Naive thymus-derived CD4-positive, alpha-beta T cell (primary cell): Measurements from ENCODE around the gene RPS25. TPM values are rescaled to one million over a fixed set of nuclear protein-coding genes. Genes with fewer than 3 reads are reported as not detected.
"Not testable (repeated sequence)": the region's sequence is repeated elsewhere in the genome, so short reads cannot be mapped to it uniquely, and the experiment has no call there.

Source experiments
- ATAC-seq: fragments of 150-1000 bp; cut with Tn5 transposase; 2 replicates; pipeline ENCODE4 v1.10.0; 2021; ENCODE audit warnings: mild to moderate bottlenecking, moderate library complexity
- CTCF ChIA-PET: fragments of 350-600 bp; sonication (Branson Sonifier 250); formaldehyde crosslinking; loops from one replicate; lab custom pipeline; 2021; ENCODE audit warnings: antibody characterized with exemption; lab: Charles Lee
- POLR2A ChIA-PET: fragments of 350-600 bp; sonication (Branson Sonifier 250); formaldehyde crosslinking; loops from one replicate; lab custom pipeline; 2021; ENCODE audit warnings: antibody characterized with exemption, inconsistent platforms; lab: Charles Lee
- DNase-seq, 9 donors: peaks; one replicate each; pipeline versions ENCODE4 v3.0.0 to v3.0.0-alpha.2; 2020 to 2022; ENCODE audit warnings: mixed read lengths in 1 of 9
- H3K27ac ChIP-seq: one replicate; pipeline ENCODE4 v1.7.0; 2013; ENCODE audit warnings: mild to moderate bottlenecking, low read depth, low read length, moderate library complexity
- H3K27me3 ChIP-seq, 2 donors: one replicate each; pipeline ENCODE4 v1.7.0; 2013; ENCODE audit warnings: low read length in 2 of 2, mild to moderate bottlenecking in 2 of 2, moderate library complexity in 2 of 2; ENCODE audit not compliant: control insufficient read depth in 2 of 2, insufficient read depth in 2 of 2
- H3K36me3 ChIP-seq, 3 experiments: 1 replicate in 2 of 3; 2 replicates in 1 of 3; pipeline ENCODE4 v1.7.0; 2013; ENCODE audit warnings: low read length in 3 of 3, mild to moderate bottlenecking in 3 of 3, moderate library complexity in 1 of 3; ENCODE audit not compliant: insufficient read depth in 3 of 3, control insufficient read depth in 2 of 3
- H3K4me1 ChIP-seq, 2 donors: one replicate each; pipeline ENCODE4 v1.7.0; 2013; ENCODE audit warnings: low read length in 2 of 2, mild to moderate bottlenecking in 2 of 2, moderate library complexity in 1 of 2; ENCODE audit not compliant: control insufficient read depth in 2 of 2, insufficient read depth in 2 of 2
- H3K4me3 ChIP-seq: 2 replicates; pipeline ENCODE4 v1.7.0; 2013; ENCODE audit warnings: mild to moderate bottlenecking, low read length
- H3K9me3 ChIP-seq, 3 experiments: 1 replicate in 2 of 3; 2 replicates in 1 of 3; pipeline ENCODE4 v1.7.0; 2013; ENCODE audit warnings: low read length in 3 of 3; ENCODE audit not compliant: control insufficient read depth in 2 of 3
- H3K27ac Mint-ChIP-seq, 9 donors: one replicate each; pipeline ENCODE4 v1.8.0; 2020 to 2022; ENCODE audit warnings: mixed read lengths in 9 of 9, mild to moderate bottlenecking in 8 of 9, moderate library complexity in 5 of 9, inconsistent platforms in 2 of 9
- H3K27me3 Mint-ChIP-seq, 5 donors: one replicate each; pipeline ENCODE4 v1.8.0; 2021 to 2022; ENCODE audit warnings: mixed read lengths in 5 of 5, mild to moderate bottlenecking in 1 of 5
- H3K36me3 Mint-ChIP-seq, 5 donors: one replicate each; pipeline ENCODE4 v1.8.0; 2020 to 2022; ENCODE audit warnings: mixed read lengths in 5 of 5, mild to moderate bottlenecking in 3 of 5, inconsistent platforms in 1 of 5
- H3K4me1 Mint-ChIP-seq, 7 donors: one replicate each; pipeline ENCODE4 v1.8.0; 2020 to 2022; ENCODE audit warnings: mixed read lengths in 7 of 7, mild to moderate bottlenecking in 3 of 7, inconsistent platforms in 1 of 7
- H3K4me3 Mint-ChIP-seq, 10 donors: one replicate each; pipeline ENCODE4 v1.8.0; 2020 to 2022; ENCODE audit warnings: mild to moderate bottlenecking in 10 of 10, mixed read lengths in 10 of 10, moderate library complexity in 6 of 10, inconsistent platforms in 2 of 10
- H3K9me3 Mint-ChIP-seq, 11 donors: one replicate each; pipeline ENCODE4 v1.8.0; 2020 to 2022; ENCODE audit warnings: mixed read lengths in 11 of 11, mild to moderate bottlenecking in 4 of 11, inconsistent platforms in 1 of 11, moderate library complexity in 1 of 11
- intact Hi-C, 2 donors: fragments of 100-400 bp; cut with micrococcal nuclease; formaldehyde crosslinking; loops; one replicate each; pipeline ENCODE4 v1.15.1; 2023
- polyA plus RNA-seq, 2 donors: library from polyadenylated mRNA; unstranded; fragments of 300-500 nt; fragmentation: Illumina TruSeq; gene quantifications; one replicate each; pipeline ENCODE4 v1.2.3, GENCODE V29; 2021
- total RNA-seq, 6 experiments: library from RNA in 5 of 6; stranded (reverse) in 5 of 6; gene quantifications; 1 replicate in 5 of 6; 2 replicates in 1 of 6; pipeline ENCODE4 v1.2.3 and lab custom pipeline; 2021 to 2026

RPS25 gene
- total and polyA plus RNA-seq, 7 experiments from 2014 or later: 1,535 to 6,094 (median 2,866) TPM

DNA sequence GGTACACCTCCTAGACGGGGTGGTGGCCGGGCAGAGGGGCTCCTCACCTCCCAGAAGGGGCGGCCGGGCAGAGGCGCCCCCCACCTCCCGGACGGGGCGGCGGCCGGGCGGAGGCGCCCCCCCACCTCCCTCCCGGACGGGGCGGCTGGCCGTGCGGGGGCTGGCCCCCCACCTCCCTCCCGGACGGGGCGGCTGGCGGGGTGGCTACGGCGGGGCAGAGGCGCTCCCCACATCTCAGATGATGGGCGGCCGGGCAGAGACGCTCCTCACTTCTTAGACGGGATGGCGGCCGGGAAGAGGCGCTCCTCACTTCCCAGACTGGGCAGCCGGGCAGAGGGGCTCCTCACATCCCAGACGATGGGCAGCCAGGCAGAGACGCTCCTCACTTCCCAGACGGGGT lies 41.0 kb upstream of the RPS25 start:
- H3K9me3 Mint-ChIP-seq, ATAC-seq, H3K27me3 ChIP-seq, DNase-seq, CTCF ChIA-PET, H3K9me3 ChIP-seq, intact Hi-C loops, H3K27me3 Mint-ChIP-seq, H3K4me3 ChIP-seq, H3K27ac Mint-ChIP-seq, H3K27ac ChIP-seq: not testable (repeated sequence)
- POLR2A ChIA-PET: interaction anchor here (0.7 to 6.6 kb wide), 2 partner anchors 8 to 146 kb away, joined by 4 to 63 read pairs; partner anchors contain the start of gene VPS11
- Mint-ChIP-seq H3K4me1 (peaks cover 24 to 34% (median 30%) of the 10 kb centered on the region in 7 donors), H3K36me3 (peaks cover 0 to 14% (median 0%) of the 10 kb centered on the region in 5 donors), H3K4me3 (peak overlapping the region in 1 of 10 donors; percentile 8)
- peaks cover 18 to 20% of the 10 kb centered on the region in 2 donors for H3K4me1 ChIP-seq
- peaks cover 0 to 11% (median 4%) of the 10 kb centered on the region in 3 experiments for H3K36me3 ChIP-seq

DNA sequence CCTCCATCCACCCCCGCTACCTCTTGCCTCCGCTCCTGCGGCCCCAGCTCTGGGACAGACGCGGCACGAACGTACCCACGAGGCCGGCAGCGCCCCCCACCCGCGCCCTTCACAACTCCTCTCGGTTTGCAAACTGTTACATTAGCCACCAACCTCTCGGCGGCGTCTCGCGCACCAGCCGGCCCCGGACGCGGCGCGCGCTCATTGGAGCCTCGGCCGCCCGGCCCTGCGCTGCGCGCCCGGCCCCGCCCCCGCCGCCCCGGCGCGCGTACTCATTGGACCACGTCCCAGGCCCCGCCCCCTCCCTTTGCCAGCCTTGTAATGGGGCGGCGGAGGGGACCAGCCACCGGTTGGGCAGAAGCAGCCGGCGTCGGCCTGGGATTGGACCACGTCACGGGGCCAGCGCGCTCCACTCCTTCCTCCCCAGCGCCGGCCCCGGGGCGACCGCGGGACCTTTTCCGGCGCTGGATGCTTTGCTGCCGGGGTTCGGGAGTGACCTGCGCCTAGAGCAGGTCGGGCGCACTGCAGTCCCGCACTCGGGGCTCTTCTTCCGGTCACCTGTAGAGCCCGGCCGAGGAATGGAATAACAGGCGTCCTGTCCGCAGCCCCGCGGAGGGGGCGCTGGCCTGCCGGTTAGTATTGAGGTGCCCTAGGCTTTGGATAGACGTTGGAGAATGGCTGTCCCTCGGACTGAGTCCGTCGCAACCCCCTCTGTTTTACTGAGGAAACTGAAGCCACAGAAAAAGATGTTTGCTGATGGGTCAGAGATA lies 39.0 kb upstream of the RPS25 start, which contains the start of gene HYOU1:
Gene HYOU1, minus strand, starts transcription at position 206 of the 770 bp plus-strand sequence. CDS start 1,045 bp downstream, outside the sequence.
- ChIA-PET POLR2A (interaction anchor here (0.6 to 6.6 kb wide), 21 partner anchors 9 to 269 kb away, joined by 3 to 63 read pairs (median 4); partner anchors contain the start of genes C2CD2L, DPAGT1, HINFP and HMBS), CTCF (interaction anchor here (0.6 to 2.0 kb wide), 3 partner anchors 10 to 390 kb away, joined by 3 to 8 read pairs (median 5); partner anchors contain the start of genes SLC37A4 and VPS11)
- H3K27ac Mint-ChIP-seq: peak within 1 kb of the TSS; percentile 86 to 99 (median 95)
- DNase-seq (peak; percentile 97 to 98 (median 98)), ATAC-seq (peak; percentile 98)
- H3K27me3 Mint-ChIP-seq: no peaks in the 10 kb centered on the region
- H3K27me3 ChIP-seq: no peaks in the 10 kb centered on the region
- peaks cover 22 to 44% (median 35%) of the 10 kb centered on the region in 7 donors for H3K4me1 Mint-ChIP-seq
- no peaks in the 10 kb centered on the region for H3K9me3 ChIP-seq
- peak within 1 kb of the TSS; percentile 90 to 99 (median 95) for H3K4me3 Mint-ChIP-seq
- H3K27ac ChIP-seq: peak within 1 kb of the TSS; percentile 96
- peaks cover 4 to 30% (median 23%) of the 10 kb centered on the region in 3 experiments for H3K36me3 ChIP-seq
- peaks cover 0 to 28% (median 17%) of the 10 kb centered on the region in 5 donors for H3K36me3 Mint-ChIP-seq
- peaks cover 18 to 20% of the 10 kb centered on the region in 2 donors for H3K4me1 ChIP-seq
- no peaks in the 10 kb centered on the region for H3K9me3 Mint-ChIP-seq
- peak within 1 kb of the TSS; percentile 73 for H3K4me3 ChIP-seq
- intact Hi-C loops: loop anchor here (1.0 to 2.0 kb wide), 14 partner anchors 10 to 324 kb away; partner anchors contain the start of genes CENATAC (in 2 of the 2), HINFP (in 2 of the 2), RPS25 (in 2 of the 2) and SLC37A4 (in 2 of the 2)

DNA sequence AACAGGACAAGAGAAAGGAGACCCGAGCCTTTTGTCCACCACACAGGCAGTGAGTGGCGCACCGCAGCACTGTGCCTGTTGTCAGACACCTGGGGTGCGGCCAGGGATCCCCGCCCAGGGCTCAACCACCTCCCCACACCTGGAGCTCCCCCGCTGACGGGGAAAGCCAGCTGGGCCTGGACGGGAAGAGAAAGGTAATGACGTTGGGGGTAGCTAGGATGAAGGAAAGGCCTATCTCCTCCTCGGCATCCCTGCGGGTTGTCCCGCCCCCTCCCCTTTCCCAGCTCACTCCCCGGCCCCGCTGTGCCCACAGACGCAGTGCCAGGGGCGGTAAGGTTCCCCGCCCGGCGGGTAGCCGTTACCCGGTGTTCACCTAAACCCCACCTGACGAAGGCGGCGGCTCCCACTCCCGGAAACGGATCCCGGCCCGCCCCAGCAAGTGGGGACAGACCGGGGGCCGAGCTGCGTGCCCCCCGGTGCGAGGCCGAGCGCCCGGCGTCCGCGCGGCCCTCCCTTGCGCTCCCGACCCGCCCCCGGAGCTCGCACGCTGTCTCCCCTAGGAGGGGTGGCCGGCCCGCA lies 38.4 kb upstream of the RPS25 start:
- intact Hi-C loops: loop anchor here (2.0 kb wide), 3 partner anchors 64 to 266 kb away; partner anchors contain the start of gene HINFP (in 1 of the 2)
- Mint-ChIP-seq H3K36me3 (peaks cover 0 to 34% (median 19%) of the 10 kb centered on the region in 5 donors), H3K4me1 (peaks cover 24 to 43% (median 35%) of the 10 kb centered on the region in 7 donors)

DNA sequence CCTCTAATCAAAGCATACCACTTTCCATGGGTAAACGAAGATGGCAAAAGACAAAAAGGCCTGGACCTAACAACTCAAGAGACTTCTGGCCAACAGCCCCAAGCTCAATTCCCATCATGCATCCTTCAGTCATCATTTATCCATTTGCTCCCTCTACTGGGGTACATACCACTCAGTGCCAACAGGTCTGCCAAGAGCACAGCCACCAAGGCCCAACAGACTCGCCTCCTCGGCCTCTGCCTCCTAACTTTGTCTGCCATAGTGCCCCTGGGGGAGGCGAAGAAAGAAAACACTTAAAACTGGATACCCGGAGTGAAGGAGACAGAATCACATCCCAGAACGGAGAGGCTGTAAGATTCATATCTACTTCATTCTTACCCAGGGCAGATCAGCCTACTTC lies 37.8 kb upstream of the RPS25 start:
- H3K27ac Mint-ChIP-seq: peak overlapping the region; percentile 69 to 97 (median 87)
- Histone ChIP-seq H3K4me1 (peaks cover 18 to 20% of the 10 kb centered on the region in 2 donors), H3K4me3 (peak overlapping the region; percentile 73), H3K9me3 (no peaks in the 10 kb centered on the region), H3K36me3 (peaks cover 8 to 43% (median 34%) of the 10 kb centered on the region in 3 experiments), H3K27ac (peak overlapping the region; percentile 92), H3K27me3 (no peaks in the 10 kb centered on the region)
- POLR2A ChIA-PET: interaction anchor here (0.7 to 6.6 kb wide), 17 partner anchors 8 to 268 kb away, joined by 3 to 63 read pairs (median 4); partner anchors contain the start of genes C2CD2L, HINFP, HMBS and RPS25
- H3K36me3 Mint-ChIP-seq: peaks cover 0 to 40% (median 23%) of the 10 kb centered on the region in 5 donors
- CTCF ChIA-PET: interaction anchor here (0.9 to 2.0 kb wide), 4 partner anchors 12 to 617 kb away, joined by 3 to 8 read pairs (median 3); partner anchors contain the start of genes HINFP, SLC37A4 and VPS11
- H3K4me3 Mint-ChIP-seq: peak overlapping the region; percentile 81 to 99 (median 92)
- no peaks in the 10 kb centered on the region for H3K27me3 Mint-ChIP-seq
- intact Hi-C loops: loop anchor here (2.0 kb wide), 3 partner anchors 65 to 267 kb away; partner anchors contain the start of gene HINFP (in 1 of the 2)
- peaks cover 24 to 43% (median 35%) of the 10 kb centered on the region in 7 donors for H3K4me1 Mint-ChIP-seq
- no peaks in the 10 kb centered on the region for H3K9me3 Mint-ChIP-seq
- DNase-seq (no peak), ATAC-seq (no peak)

More for the DNA sequence above, 38.4 kb upstream of the RPS25 start:
- H3K9me3 ChIP-seq: no peaks in the 10 kb centered on the region
- ATAC-seq (peak; percentile 7), DNase-seq (peak in 7 of 9 donors; percentile 27 to 55 (median 34))
- peak overlapping the region; percentile 73 for H3K4me3 ChIP-seq
- H3K27me3 ChIP-seq: no peaks in the 10 kb centered on the region
- peak overlapping the region; percentile 90 to 99 (median 95) for H3K4me3 Mint-ChIP-seq
- no peaks in the 10 kb centered on the region for H3K27me3 Mint-ChIP-seq
- peaks cover 18 to 20% of the 10 kb centered on the region in 2 donors for H3K4me1 ChIP-seq
- no peaks in the 10 kb centered on the region for H3K9me3 Mint-ChIP-seq
- peak overlapping the region; percentile 92 for H3K27ac ChIP-seq
- H3K36me3 ChIP-seq: peaks cover 8 to 37% (median 28%) of the 10 kb centered on the region in 3 experiments
- ChIA-PET POLR2A (interaction anchor here (0.6 to 6.6 kb wide), 18 partner anchors 9 to 267 kb away, joined by 3 to 63 read pairs (median 4); partner anchors contain the start of genes C2CD2L, HINFP, HMBS and RPS25), CTCF (interaction anchor here (0.6 to 2.0 kb wide), 4 partner anchors 11 to 390 kb away, joined by 3 to 8 read pairs (median 4); partner anchors contain the start of genes HINFP, SLC37A4 and VPS11)
- H3K27ac Mint-ChIP-seq: peak overlapping the region; percentile 86 to 99 (median 95)

DNA sequence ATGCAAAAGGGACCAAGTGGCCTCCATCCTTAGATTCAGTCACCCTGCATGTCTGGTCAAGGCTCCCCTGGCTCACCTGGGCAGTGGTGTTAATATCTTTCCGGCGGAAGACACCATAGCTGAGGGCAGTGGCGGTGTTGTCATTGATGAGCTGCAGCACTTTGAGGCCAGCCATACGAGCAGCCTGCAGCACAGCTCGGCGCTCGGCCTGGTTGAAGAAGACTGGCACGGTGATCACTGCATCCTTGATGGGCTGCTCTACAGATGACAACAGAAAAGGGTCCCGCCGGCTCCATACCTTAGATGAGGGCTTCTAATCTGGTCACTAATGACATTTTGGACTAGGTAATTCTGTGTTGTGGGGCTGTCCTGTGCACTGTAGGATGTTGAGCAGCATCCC lies 36.3 kb upstream of the RPS25 start:
- Histone ChIP-seq H3K4me3 (no peak overlapping the region), H3K4me1 (peaks cover 18 to 20% of the 10 kb centered on the region in 2 donors), H3K9me3 (no peaks in the 10 kb centered on the region), H3K27me3 (no peaks in the 10 kb centered on the region), H3K36me3 (peaks cover 11 to 56% (median 40%) of the 10 kb centered on the region in 3 experiments), H3K27ac (no peak overlapping the region)
- H3K9me3 Mint-ChIP-seq: no peaks in the 10 kb centered on the region
- ATAC-seq (no peak), DNase-seq (no peak)
- H3K27me3 Mint-ChIP-seq: no peaks in the 10 kb centered on the region
- ChIA-PET POLR2A (interaction anchor here (1.2 to 6.6 kb wide), 4 partner anchors 13 to 66 kb away, joined by 3 to 63 read pairs (median 6); partner anchors contain the start of gene VPS11), CTCF (no interaction called here)
- intact Hi-C loops: no loop called here
- H3K36me3 Mint-ChIP-seq: peaks cover 3 to 48% (median 30%) of the 10 kb centered on the region in 5 donors
- H3K4me3 Mint-ChIP-seq: peak overlapping the region in 6 of 10 donors; percentile 6 to 93 (median 36)
- H3K4me1 Mint-ChIP-seq: peaks cover 21 to 43% (median 36%) of the 10 kb centered on the region in 7 donors
- peak overlapping the region in 1 of 9 donors; percentile 58 for H3K27ac Mint-ChIP-seq
